ENCODE data around the gene CDRT4.
A peak's percentile ranks its signal among the peaks of the same experiment; 100 is the strongest.

Gene CDRT4

GRCh38 chr17:15399443-15399842 lies 68.0 kb downstream of the CDRT4 start:
- H3K9me3 ChIP-seq (ENCODE audit: control insufficient read depth in 2 of 2, low read length in 2 of 2): no peaks in the 10 kb centered on the region
- H3K27ac ChIP-seq (ENCODE audit: low read depth in 2 of 2, low read length in 2 of 2): peak overlapping the region in 1 of 2 donors; percentile 55
- H3K27me3 ChIP-seq (ENCODE audit: control insufficient read depth in 2 of 2, insufficient read depth in 2 of 2, low read length in 2 of 2): no peaks in the 10 kb centered on the region
- peaks cover 0 to 5% of the 10 kb centered on the region in 2 donors for H3K4me1 ChIP-seq (ENCODE audit: control insufficient read depth in 2 of 2, insufficient read depth in 2 of 2, low read length in 2 of 2)
- no peaks in the 10 kb centered on the region for H3K36me3 ChIP-seq (ENCODE audit: control insufficient read depth in 2 of 2, insufficient read depth in 2 of 2, low read length in 2 of 2)
- H3K4me3 ChIP-seq (ENCODE audit: low read length in 2 of 2): no peak overlapping the region
- H3K9ac ChIP-seq (ENCODE audit: low read depth in 1 of 2, low read length in 2 of 2): no peak overlapping the region

- H3K27ac ChIP-seq (ENCODE audit: low read depth in 2 of 2, low read length in 2 of 2): peak overlapping the region in 1 of 2 donors; percentile 55
- no peak overlapping the region for H3K9ac ChIP-seq (ENCODE audit: low read depth in 1 of 2, low read length in 2 of 2)
- H3K9me3 ChIP-seq (ENCODE audit: control insufficient read depth in 2 of 2, low read length in 2 of 2): no peaks in the 10 kb centered on the region
These were observed 68.6 kb downstream of the CDRT4 start for GRCh38 chr17:15398736-15399331.

DNA sequence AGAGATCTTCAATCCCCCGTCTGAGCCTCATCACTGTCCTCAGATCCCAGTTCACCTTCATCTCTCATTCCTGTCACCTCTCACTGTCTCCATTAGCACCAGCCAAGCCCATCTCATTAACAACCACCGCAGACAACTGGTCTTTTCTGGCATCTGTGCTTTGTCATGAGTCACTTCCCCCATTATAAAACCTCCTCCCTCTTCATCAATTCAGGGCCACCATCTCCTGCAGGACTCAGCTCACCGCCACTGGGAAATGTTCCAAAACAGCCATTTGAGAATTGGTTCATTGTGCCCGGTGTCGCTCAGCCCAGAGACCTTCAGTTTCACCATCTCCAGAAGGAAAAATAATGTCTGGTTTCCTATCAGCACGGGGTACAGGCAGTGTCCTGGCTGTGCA lies 69.1 kb downstream of the CDRT4 start:
- no peaks in the 10 kb centered on the region for H3K36me3 ChIP-seq (ENCODE audit: control insufficient read depth in 2 of 2, insufficient read depth in 2 of 2, low read length in 2 of 2)
- H3K27me3 ChIP-seq (ENCODE audit: control insufficient read depth in 2 of 2, insufficient read depth in 2 of 2, low read length in 2 of 2): no peaks in the 10 kb centered on the region
- no peak overlapping the region for H3K9ac ChIP-seq (ENCODE audit: low read depth in 1 of 2, low read length in 2 of 2)
- peaks cover 0 to 3% of the 10 kb centered on the region in 2 donors for H3K4me1 ChIP-seq (ENCODE audit: control insufficient read depth in 2 of 2, insufficient read depth in 2 of 2, low read length in 2 of 2)
- H3K4me3 ChIP-seq (ENCODE audit: low read length in 2 of 2): no peak overlapping the region
- H3K27ac ChIP-seq (ENCODE audit: low read depth in 2 of 2, low read length in 2 of 2): peak overlapping the region in 1 of 2 donors; percentile 55
- no peaks in the 10 kb centered on the region for H3K9me3 ChIP-seq (ENCODE audit: control insufficient read depth in 2 of 2, low read length in 2 of 2)

More at GRCh38 chr17:15398736-15399331, 68.6 kb downstream of the CDRT4 start:
- H3K4me1 ChIP-seq (ENCODE audit: control insufficient read depth in 2 of 2, insufficient read depth in 2 of 2, low read length in 2 of 2): peaks cover 0 to 3% of the 10 kb centered on the region in 2 donors
- no peaks in the 10 kb centered on the region for H3K36me3 ChIP-seq (ENCODE audit: control insufficient read depth in 2 of 2, insufficient read depth in 2 of 2, low read length in 2 of 2)
- no peaks in the 10 kb centered on the region for H3K27me3 ChIP-seq (ENCODE audit: control insufficient read depth in 2 of 2, insufficient read depth in 2 of 2, low read length in 2 of 2)
- H3K4me3 ChIP-seq (ENCODE audit: low read length in 2 of 2): no peak overlapping the region

GRCh38 chr17:15397620-15398019 lies 69.8 kb downstream of the CDRT4 start:
- no peak overlapping the region for H3K27ac ChIP-seq (ENCODE audit: low read depth in 2 of 2, low read length in 2 of 2)
- peaks cover 0 to 3% of the 10 kb centered on the region in 2 donors for H3K4me1 ChIP-seq (ENCODE audit: control insufficient read depth in 2 of 2, insufficient read depth in 2 of 2, low read length in 2 of 2)
- H3K4me3 ChIP-seq (ENCODE audit: low read length in 2 of 2): no peak overlapping the region
- no peaks in the 10 kb centered on the region for H3K27me3 ChIP-seq (ENCODE audit: control insufficient read depth in 2 of 2, insufficient read depth in 2 of 2, low read length in 2 of 2)
- no peak overlapping the region for H3K9ac ChIP-seq (ENCODE audit: low read depth in 1 of 2, low read length in 2 of 2)
- no peaks in the 10 kb centered on the region for H3K9me3 ChIP-seq (ENCODE audit: control insufficient read depth in 2 of 2, low read length in 2 of 2)
- H3K36me3 ChIP-seq (ENCODE audit: control insufficient read depth in 2 of 2, insufficient read depth in 2 of 2, low read length in 2 of 2): no peaks in the 10 kb centered on the region

- Histone ChIP-seq H3K4me3 (ENCODE audit: low read length in 2 of 2) (no peak overlapping the region), H3K9ac (ENCODE audit: low read depth in 1 of 2, low read length in 2 of 2) (no peak overlapping the region), H3K36me3 (ENCODE audit: control insufficient read depth in 2 of 2, insufficient read depth in 2 of 2, low read length in 2 of 2) (no peaks in the 10 kb centered on the region), H3K4me1 (ENCODE audit: control insufficient read depth in 2 of 2, insufficient read depth in 2 of 2, low read length in 2 of 2) (peaks cover 0 to 3% of the 10 kb centered on the region in 2 donors), H3K27ac (ENCODE audit: low read depth in 2 of 2, low read length in 2 of 2) (no peak overlapping the region), H3K27me3 (ENCODE audit: control insufficient read depth in 2 of 2, insufficient read depth in 2 of 2, low read length in 2 of 2) (no peaks in the 10 kb centered on the region), H3K9me3 (ENCODE audit: control insufficient read depth in 2 of 2, low read length in 2 of 2) (no peaks in the 10 kb centered on the region)
These were observed 72.3 kb downstream of the CDRT4 start for GRCh38 chr17:15395091-15395490.

- H3K27ac ChIP-seq (ENCODE audit: low read depth in 2 of 2, low read length in 2 of 2): no peak overlapping the region
- H3K9ac ChIP-seq (ENCODE audit: low read depth in 1 of 2, low read length in 2 of 2): no peak overlapping the region
These were observed 74.0 kb downstream of the CDRT4 start for GRCh38 chr17:15393414-15393813.

DNA sequence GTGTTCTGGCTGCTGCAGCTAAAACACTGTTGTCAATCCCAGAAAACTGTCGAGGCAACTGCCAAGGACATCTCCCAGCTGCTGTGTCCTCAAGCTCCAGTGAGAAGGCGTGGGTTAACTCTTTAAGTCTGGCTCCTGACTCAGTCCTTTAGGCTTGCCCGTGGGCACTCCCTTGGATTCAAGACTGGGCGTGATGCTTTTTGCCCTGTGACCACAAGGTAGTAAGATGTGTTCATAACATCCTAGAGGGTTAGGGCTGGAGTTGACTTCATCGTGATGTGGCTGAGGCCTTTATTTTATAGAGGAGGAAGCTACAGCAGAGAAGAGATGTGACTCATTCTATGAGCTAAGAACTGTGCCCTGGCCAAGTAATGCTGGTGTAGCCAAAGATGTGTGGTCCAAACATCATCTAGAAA lies 75.1 kb downstream of the CDRT4 start:
- Histone ChIP-seq H3K36me3 (ENCODE audit: control insufficient read depth in 2 of 2, insufficient read depth in 2 of 2, low read length in 2 of 2) (no peaks in the 10 kb centered on the region), H3K9me3 (ENCODE audit: control insufficient read depth in 2 of 2, low read length in 2 of 2) (no peaks in the 10 kb centered on the region), H3K27ac (ENCODE audit: low read depth in 2 of 2, low read length in 2 of 2) (peak overlapping the region; percentile 38 to 62), H3K4me1 (ENCODE audit: control insufficient read depth in 2 of 2, insufficient read depth in 2 of 2, low read length in 2 of 2) (no peaks in the 10 kb centered on the region), H3K4me3 (ENCODE audit: low read length in 2 of 2) (no peak overlapping the region), H3K9ac (ENCODE audit: low read depth in 1 of 2, low read length in 2 of 2) (no peak overlapping the region), H3K27me3 (ENCODE audit: control insufficient read depth in 2 of 2, insufficient read depth in 2 of 2, low read length in 2 of 2) (no peaks in the 10 kb centered on the region)

More at GRCh38 chr17:15393414-15393813, 74.0 kb downstream of the CDRT4 start:
- no peaks in the 10 kb centered on the region for H3K9me3 ChIP-seq (ENCODE audit: control insufficient read depth in 2 of 2, low read length in 2 of 2)
- no peaks in the 10 kb centered on the region for H3K27me3 ChIP-seq (ENCODE audit: control insufficient read depth in 2 of 2, insufficient read depth in 2 of 2, low read length in 2 of 2)
- no peaks in the 10 kb centered on the region for H3K36me3 ChIP-seq (ENCODE audit: control insufficient read depth in 2 of 2, insufficient read depth in 2 of 2, low read length in 2 of 2)
- no peak overlapping the region for H3K4me3 ChIP-seq (ENCODE audit: low read length in 2 of 2)
- peaks cover 0 to 3% of the 10 kb centered on the region in 2 donors for H3K4me1 ChIP-seq (ENCODE audit: control insufficient read depth in 2 of 2, insufficient read depth in 2 of 2, low read length in 2 of 2)

DNA sequence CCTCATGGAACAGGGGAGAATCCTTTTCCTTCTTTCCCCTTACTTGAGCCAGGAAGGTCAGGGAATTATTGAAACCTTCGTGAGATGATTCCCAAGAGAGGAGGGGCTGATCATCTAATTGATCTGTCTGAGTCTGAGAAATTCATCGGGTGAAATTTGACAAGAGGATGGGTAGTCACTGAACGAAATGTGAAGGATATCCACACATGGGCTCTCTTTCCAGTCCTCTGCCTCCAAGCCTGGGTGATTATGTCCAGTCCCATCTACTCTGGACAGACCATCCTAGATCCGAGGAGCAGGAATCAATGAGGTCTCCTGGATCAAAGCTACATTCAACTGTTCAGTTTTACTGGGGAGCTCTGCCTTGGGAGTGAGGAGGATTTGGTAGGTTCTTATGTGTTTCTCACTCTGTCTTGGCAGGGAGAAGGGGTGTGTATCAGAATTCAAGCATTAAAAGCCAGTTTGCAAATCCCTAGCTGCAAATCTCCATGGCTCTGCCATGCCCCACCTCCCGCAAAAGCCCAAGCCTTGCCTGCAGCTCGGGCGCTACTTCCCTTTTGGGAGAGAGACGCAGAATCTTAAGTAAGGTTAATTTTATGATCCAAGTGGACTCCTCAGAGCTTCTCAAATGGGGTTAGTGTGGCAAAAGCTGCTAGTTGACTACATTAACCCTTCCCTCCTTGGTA lies 78.9 kb downstream of the CDRT4 start:
- Histone ChIP-seq H3K4me3 (ENCODE audit: low read length in 2 of 2) (no peak overlapping the region), H3K4me1 (ENCODE audit: control insufficient read depth in 2 of 2, insufficient read depth in 2 of 2, low read length in 2 of 2) (no peaks in the 10 kb centered on the region), H3K9me3 (ENCODE audit: control insufficient read depth in 2 of 2, low read length in 2 of 2) (no peaks in the 10 kb centered on the region), H3K36me3 (ENCODE audit: control insufficient read depth in 2 of 2, insufficient read depth in 2 of 2, low read length in 2 of 2) (no peaks in the 10 kb centered on the region), H3K9ac (ENCODE audit: low read depth in 1 of 2, low read length in 2 of 2) (no peak overlapping the region), H3K27me3 (ENCODE audit: control insufficient read depth in 2 of 2, insufficient read depth in 2 of 2, low read length in 2 of 2) (no peaks in the 10 kb centered on the region), H3K27ac (ENCODE audit: low read depth in 2 of 2, low read length in 2 of 2) (no peak overlapping the region)

- H3K27ac ChIP-seq (ENCODE audit: low read depth in 2 of 2, low read length in 2 of 2): no peak overlapping the region
- no peaks in the 10 kb centered on the region for H3K27me3 ChIP-seq (ENCODE audit: control insufficient read depth in 2 of 2, insufficient read depth in 2 of 2, low read length in 2 of 2)
- peaks cover 0 to 2% of the 10 kb centered on the region in 2 donors for H3K4me1 ChIP-seq (ENCODE audit: control insufficient read depth in 2 of 2, insufficient read depth in 2 of 2, low read length in 2 of 2)
- no peak overlapping the region for H3K9ac ChIP-seq (ENCODE audit: low read depth in 1 of 2, low read length in 2 of 2)
- H3K36me3 ChIP-seq (ENCODE audit: control insufficient read depth in 2 of 2, insufficient read depth in 2 of 2, low read length in 2 of 2): no peaks in the 10 kb centered on the region
- H3K9me3 ChIP-seq (ENCODE audit: control insufficient read depth in 2 of 2, low read length in 2 of 2): no peaks in the 10 kb centered on the region
- H3K4me3 ChIP-seq (ENCODE audit: low read length in 2 of 2): no peak overlapping the region
These were observed 81.3 kb downstream of the CDRT4 start for GRCh38 chr17:15386083-15386482.

Data from mucosa of rectum (tissue), 2 donors.